Measurements from ENCODE around the gene FADS2. TPM values are rescaled to one million over a fixed set of nuclear protein-coding genes. Genes with fewer than 3 reads are reported as not detected.

Gene FADS2
- total RNA-seq, 2 donors from 2014 or later = 69.1 to 90.1 TPM

DNA sequence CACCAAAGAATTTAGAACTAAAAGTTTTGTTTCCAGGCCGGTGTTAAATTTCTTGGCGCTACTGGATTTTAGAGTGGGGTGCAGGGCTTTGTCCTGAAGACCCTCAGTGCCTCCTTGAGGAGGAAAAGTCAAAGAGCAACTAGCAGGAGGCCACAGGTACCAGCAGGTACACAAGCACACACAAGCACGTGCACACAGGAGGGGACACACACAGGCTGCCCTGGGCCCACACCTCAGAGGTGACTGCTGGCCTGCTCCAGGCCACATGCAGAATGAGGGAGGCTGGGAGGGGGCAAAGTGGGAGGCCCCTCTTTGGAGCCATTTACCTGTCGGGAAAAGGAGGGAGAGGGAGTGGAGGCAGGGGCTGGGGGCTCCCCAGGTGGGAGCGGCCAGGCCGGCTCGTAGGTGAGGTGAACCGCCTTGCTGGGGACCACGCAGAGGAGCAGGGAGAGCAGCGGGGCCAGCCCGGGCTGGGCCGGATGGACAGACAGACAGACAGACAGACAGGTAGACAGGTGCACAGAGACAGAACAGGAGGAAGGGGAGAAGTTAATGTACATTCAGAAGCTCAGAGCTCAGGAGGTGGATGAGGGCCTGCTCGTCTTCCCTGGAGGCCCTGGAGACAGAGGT is 77.1 kb downstream of the FADS2 start:
- Mint-ChIP-seq H3K4me1 (ENCODE audit: low read depth in 2 of 2) (peaks cover 0 to 4% of the 10 kb centered on the region in 2 donors), H3K9me3 (no peaks in the 10 kb centered on the region), H3K36me3 (no peaks in the 10 kb centered on the region), H3K4me3 (no peak overlapping the region), H3K27me3 (no peaks in the 10 kb centered on the region), H3K27ac (no peak overlapping the region)
- ATAC-seq = no peak
- DNase-seq (ENCODE audit: low spot score) = no peak

DNA sequence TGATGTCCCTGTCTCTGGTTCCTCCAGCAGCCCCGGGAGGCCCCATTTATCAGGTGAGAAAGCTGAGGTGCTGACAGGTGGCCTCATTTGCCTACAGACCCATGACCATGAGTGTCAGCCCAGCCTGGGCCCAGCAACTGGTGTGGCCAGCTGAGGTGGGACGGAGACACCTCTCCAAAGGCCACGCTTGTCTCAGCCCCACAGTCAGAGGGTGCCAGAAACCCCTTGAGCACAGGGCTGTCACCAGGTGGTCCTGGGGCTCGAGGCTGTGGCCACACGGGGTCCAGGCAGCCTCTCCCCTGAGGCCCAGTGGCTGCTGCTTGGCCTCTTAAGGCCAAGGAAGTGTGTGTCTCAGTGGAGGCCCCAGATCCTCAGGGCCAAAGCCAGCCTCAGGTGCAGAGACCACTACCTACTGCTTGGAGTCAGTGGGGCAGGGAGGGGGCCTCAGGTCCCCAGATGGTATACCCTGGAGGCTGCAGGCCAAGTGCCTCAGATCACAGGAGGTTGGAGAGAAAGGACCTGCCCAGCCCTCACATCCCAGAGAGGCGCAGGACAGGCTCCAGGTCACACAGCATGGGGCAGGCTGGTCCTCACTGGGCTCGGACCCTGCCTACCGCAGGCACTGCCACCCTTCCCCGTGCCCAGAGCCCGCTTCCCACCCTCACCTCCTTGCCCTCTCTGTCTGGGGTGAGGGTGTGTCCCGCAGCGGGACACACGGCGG is 77.9 kb downstream of the FADS2 start:
- no peaks in the 10 kb centered on the region for H3K36me3 Mint-ChIP-seq
- no peaks in the 10 kb centered on the region for H3K9me3 Mint-ChIP-seq
- H3K27ac Mint-ChIP-seq = no peak overlapping the region
- DNase-seq (ENCODE audit: low spot score) (no peak), ATAC-seq (no peak)
- no peak overlapping the region for H3K4me3 Mint-ChIP-seq
- H3K27me3 Mint-ChIP-seq = no peaks in the 10 kb centered on the region
- H3K4me1 Mint-ChIP-seq (ENCODE audit: low read depth in 2 of 2) = peaks cover 0 to 4% of the 10 kb centered on the region in 2 donors

DNA sequence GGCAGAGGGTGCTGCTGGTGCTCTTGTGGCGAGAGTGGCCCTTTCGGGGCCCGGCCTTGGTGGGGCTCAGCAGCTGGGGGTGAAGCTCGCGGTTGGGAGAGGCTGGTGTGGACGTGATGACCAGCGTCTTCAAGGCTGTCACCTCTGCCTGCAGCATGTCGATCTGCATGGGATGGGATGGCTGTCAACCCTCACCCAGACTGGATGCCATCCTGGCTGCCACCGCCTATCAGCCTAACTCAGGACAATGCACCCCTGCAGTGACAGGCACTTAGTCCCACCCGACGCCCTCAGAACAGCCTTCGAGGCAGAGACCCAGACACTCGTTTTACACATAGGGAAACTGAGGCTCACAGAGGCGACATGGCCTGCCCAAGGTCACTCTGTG is 78.4 kb downstream of the FADS2 start:
- DNase-seq (ENCODE audit: low spot score) = no peak
- Mint-ChIP-seq H3K27ac (no peak overlapping the region), H3K4me3 (no peak overlapping the region), H3K27me3 (no peaks in the 10 kb centered on the region), H3K4me1 (ENCODE audit: low read depth in 2 of 2) (peaks cover 0 to 4% of the 10 kb centered on the region in 2 donors), H3K36me3 (no peaks in the 10 kb centered on the region), H3K9me3 (no peaks in the 10 kb centered on the region)
- ATAC-seq = no peak

DNA sequence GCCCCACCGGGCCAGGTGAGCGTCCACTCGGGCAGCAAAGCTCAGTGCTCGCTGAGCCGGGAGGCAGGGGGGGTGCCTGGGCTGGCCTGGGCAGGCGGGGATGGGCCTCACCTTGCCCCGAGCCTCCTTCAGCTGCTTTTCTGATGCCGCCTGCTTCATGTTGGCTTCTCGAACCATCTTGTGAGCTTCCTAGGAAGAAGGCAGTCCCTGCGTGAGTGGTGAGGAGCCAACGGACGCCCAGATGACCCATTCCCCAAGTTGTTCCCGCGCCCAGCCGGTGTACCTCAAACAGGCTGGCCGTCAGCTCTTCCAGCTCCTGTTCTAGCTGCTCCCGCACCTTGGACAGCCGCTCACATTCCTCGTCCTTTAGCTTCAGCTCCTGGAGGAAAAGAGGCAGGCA is 79.2 kb downstream of the FADS2 start:
- Mint-ChIP-seq H3K4me3 (no peak overlapping the region), H3K36me3 (no peaks in the 10 kb centered on the region), H3K27ac (no peak overlapping the region), H3K4me1 (ENCODE audit: low read depth in 2 of 2) (peaks cover 0 to 4% of the 10 kb centered on the region in 2 donors), H3K9me3 (no peaks in the 10 kb centered on the region), H3K27me3 (peaks cover 0 to under 1% of the 10 kb centered on the region in 2 donors)
- DNase-seq (ENCODE audit: low spot score) = no peak
- ATAC-seq = no peak

DNA sequence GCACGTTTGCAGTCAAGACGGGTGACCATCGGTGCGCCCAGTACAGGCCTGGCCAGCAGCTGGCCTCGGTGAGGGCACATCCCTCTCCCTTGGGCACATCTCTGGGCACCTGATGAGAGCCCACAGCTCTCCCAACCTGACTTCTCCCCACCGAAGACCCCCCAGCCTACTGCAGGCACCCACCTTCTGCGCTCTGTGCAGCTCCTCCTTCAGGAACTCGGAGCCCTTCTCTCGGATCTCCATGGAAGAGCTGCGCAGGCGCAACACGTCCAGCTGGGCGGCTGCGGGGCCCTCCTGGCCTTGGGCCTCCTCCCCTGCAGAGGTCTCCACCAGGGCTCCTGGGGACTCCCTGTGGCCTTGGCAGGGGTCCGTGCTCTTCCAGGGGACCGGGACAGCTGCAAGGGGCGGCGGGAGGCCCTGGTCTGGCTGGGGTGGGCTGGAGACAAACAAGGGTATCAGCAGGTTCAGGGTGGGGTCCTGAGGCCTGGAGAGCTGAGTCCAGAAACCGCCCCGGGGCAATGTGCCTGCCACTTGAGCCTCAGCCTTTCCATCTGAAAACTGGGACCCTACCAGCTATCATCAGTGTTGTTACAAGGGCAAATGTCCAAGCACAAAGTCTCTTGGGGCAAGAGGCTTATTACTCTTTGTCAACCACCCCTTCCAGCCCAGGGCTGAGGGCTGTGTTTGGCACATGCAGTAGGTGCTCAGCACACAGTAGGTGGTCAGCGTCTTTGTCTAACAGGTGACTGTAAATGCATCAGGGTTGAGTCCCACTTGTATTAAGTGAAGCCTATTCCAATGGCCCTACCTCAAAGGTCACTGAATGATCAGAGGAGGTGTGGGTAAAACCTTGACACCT is 80.0 kb downstream of the FADS2 start:
- no peak for ATAC-seq
- Mint-ChIP-seq H3K27me3 (peaks cover 0 to 8% of the 10 kb centered on the region in 2 donors), H3K4me1 (ENCODE audit: low read depth in 2 of 2) (peaks cover 0 to 4% of the 10 kb centered on the region in 2 donors), H3K9me3 (no peaks in the 10 kb centered on the region), H3K27ac (no peak overlapping the region), H3K4me3 (no peak overlapping the region), H3K36me3 (no peaks in the 10 kb centered on the region)
- no peak for DNase-seq (ENCODE audit: low spot score)

DNA sequence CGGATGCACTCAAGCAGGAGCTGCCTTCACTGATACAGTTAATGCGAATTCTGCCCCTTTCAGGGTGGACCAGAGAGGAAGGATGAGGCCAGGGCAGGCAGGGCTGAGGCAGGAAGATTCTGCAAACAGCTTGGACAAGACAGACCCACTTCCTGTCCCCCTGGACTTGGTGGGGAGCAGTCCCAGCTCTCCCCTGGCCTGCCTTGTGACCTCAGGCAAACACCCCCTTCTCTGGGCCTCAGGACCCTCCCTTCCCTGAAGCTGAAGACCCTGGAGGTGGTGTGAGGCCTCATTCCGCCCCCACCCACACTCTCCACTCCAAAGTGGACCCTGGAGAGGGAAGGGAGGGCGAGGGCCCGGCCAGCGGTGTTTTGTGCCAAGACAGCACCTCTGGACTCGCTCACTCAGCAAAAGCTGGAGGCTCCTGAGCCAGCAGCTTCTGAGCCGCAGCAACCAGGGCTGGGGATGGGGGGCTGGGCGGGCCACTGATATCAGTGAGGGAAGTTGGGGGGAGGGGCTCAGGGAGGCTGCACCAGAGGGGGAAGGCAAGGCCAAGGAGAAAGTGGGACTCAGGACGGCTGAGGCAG is 80.7 kb downstream of the FADS2 start:
- ATAC-seq (no peak), DNase-seq (ENCODE audit: low spot score) (no peak)
- Mint-ChIP-seq H3K27ac (no peak overlapping the region), H3K4me1 (ENCODE audit: low read depth in 2 of 2) (peaks cover 0 to 3% of the 10 kb centered on the region in 2 donors), H3K9me3 (no peaks in the 10 kb centered on the region), H3K4me3 (no peak overlapping the region), H3K27me3 (peaks cover 0 to 12% of the 10 kb centered on the region in 2 donors), H3K36me3 (no peaks in the 10 kb centered on the region)

DNA sequence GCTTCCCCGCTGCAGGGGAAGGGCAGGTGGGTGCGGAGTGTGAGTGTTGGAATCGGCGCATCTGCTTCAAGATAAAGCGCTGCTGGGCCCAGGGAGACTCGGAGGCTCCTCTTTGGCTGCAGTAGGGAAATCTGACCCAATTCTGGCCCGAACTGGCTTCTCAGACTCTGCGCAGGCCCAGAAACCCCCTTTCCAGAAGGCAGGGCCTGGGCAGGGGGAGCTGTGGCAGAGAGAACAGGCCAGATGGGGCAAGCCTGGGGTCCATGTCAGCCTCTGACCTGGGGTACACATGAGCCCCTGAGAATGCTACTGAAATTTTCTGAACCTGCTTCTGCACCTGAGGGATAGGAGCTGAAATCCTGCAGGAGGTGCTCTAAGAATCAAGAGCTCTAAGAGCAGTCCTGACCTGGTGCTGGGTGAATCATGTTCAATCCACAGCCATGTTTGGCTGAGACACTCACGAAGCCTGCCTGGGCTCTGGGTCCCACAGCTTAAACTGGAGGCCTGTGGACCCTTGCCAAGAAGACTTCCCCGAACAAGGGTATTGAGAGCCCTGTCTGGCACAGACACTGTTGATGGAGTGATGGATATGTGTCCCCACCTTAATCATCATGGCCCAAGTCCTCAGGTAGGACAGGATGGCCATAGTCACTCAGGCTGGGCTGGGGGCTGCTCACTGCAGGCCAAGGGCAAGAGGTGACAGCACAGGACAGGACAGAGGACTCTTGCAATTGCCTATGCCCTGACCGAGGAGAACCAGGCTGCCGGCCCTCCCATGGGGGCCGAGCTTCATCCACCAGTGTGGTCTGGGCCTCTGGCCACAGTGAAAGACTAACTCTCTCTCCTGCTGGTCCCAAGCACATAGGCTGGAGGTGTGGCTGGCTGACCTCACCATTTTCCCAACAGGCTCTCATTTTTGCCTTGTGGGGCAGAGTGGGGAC is 82.4 kb downstream of the FADS2 start:
- DNase-seq (ENCODE audit: low spot score) = no peak
- H3K36me3 Mint-ChIP-seq = no peaks in the 10 kb centered on the region
- ATAC-seq = no peak

DNA sequence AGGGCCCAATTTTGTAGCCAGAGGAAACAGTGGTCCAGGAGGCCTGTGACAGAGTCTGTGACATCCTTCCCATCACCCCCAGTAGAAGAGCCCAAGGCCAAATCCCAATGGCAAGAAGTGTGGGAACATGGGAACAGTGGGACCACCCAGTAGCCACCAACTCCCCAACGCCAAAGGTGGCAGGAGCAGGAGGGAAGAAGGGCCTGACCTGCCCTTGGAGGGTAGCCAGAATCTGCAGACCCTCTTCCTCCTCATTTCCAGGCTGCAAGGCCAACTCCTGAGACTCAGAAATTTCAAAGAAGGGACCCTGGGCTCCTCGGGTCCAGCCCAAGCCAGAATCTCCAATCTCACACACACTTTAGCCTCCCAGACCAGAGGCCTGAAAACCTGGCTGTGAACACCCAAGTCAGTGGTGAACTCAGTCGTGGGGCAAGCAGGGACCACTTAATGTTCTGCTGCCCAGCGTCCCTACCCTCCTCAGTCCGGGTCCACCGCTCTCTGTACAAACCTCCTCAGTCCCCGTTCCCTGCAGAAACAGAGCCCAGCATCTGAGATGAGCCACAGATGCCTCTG is 83.1 kb downstream of the FADS2 start:
- Mint-ChIP-seq H3K36me3 (no peaks in the 10 kb centered on the region), H3K27ac (no peak overlapping the region), H3K27me3 (peaks cover 0 to 26% of the 10 kb centered on the region in 2 donors), H3K4me3 (no peak overlapping the region), H3K9me3 (no peaks in the 10 kb centered on the region), H3K4me1 (ENCODE audit: low read depth in 2 of 2) (no peaks in the 10 kb centered on the region)
- no peak for ATAC-seq
- no peak for DNase-seq (ENCODE audit: low spot score)

More for the DNA sequence above, 82.4 kb downstream of the FADS2 start:
- no peak overlapping the region for H3K27ac Mint-ChIP-seq
- H3K9me3 Mint-ChIP-seq = no peaks in the 10 kb centered on the region
- no peak overlapping the region for H3K4me3 Mint-ChIP-seq
- H3K4me1 Mint-ChIP-seq (ENCODE audit: low read depth in 2 of 2) = no peaks in the 10 kb centered on the region
- H3K27me3 Mint-ChIP-seq = peaks cover 0 to 24% of the 10 kb centered on the region in 2 donors

DNA sequence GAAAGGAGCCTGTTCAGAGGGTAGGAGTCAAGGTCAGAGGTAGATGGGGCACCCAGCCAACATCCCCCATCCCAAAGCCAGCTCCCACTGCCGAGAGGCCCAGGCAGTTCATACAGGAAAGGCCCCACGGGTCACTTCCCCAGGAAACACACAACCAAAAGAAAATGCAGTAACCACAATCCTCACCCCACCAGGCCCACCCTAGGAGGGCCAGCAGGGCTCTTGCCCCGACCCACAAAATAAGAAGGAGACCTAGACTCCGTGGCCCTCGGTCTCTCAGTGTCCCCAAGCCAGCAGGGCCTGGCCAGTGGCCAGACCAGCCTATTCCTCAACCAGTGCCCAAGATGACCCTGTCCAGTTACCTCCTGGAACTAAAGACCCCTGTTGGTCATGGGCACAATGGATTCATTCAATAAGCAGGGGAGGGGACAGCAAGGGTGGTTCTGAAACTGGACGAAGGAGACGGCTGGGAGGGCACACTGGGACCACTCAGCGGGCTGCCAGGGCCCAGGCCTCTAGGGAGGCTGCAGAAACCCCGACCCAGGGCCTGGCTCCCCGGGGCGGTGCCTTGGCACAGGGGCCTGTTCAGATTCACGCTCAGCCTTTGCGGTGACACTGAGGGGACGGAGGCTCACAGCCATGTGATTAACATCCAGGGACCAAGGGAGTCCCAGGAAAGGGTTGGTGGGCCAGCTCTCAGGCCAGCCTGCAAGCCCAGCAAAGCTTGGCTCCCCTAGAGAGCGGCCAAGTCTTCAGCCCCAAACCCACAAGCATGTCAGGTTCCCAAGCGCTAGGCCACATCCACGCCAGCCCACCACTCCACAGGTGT is 83.8 kb downstream of the FADS2 start:
- Mint-ChIP-seq H3K27ac (no peak overlapping the region), H3K36me3 (no peaks in the 10 kb centered on the region), H3K4me1 (ENCODE audit: low read depth in 2 of 2) (no peaks in the 10 kb centered on the region), H3K4me3 (no peak overlapping the region), H3K27me3 (peaks cover 0 to 30% of the 10 kb centered on the region in 2 donors), H3K9me3 (no peaks in the 10 kb centered on the region)
- peak; percentile 46 for DNase-seq (ENCODE audit: low spot score)
- no peak for ATAC-seq

DNA sequence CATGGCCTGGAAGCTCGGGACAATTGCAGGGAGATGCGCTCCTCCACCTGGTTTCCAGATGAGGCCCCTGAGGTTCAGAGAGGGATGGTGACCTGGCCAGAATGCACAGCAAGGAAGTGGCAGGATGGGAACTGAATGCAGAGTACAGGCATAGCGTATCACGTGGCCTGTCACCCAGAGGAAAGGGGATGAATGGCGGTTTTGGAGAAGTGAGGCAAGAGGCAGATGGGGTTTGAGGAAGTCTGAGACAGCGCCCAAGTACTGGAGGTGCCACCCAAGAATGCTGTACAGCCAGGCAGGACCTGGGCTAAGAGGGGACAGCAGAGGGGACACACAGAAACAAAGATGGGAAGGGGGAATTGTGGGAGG is 84.4 kb downstream of the FADS2 start:
- H3K27me3 Mint-ChIP-seq = peaks cover under 1 to 30% of the 10 kb centered on the region in 2 donors
- no peak overlapping the region for H3K27ac Mint-ChIP-seq
- no peaks in the 10 kb centered on the region for H3K9me3 Mint-ChIP-seq
- H3K36me3 Mint-ChIP-seq = no peaks in the 10 kb centered on the region
- ATAC-seq (no peak), DNase-seq (ENCODE audit: low spot score) (peak; percentile 10)
- H3K4me3 Mint-ChIP-seq = no peak overlapping the region
- peaks cover 0 to under 1% of the 10 kb centered on the region in 2 donors for H3K4me1 Mint-ChIP-seq (ENCODE audit: low read depth in 2 of 2)

DNA sequence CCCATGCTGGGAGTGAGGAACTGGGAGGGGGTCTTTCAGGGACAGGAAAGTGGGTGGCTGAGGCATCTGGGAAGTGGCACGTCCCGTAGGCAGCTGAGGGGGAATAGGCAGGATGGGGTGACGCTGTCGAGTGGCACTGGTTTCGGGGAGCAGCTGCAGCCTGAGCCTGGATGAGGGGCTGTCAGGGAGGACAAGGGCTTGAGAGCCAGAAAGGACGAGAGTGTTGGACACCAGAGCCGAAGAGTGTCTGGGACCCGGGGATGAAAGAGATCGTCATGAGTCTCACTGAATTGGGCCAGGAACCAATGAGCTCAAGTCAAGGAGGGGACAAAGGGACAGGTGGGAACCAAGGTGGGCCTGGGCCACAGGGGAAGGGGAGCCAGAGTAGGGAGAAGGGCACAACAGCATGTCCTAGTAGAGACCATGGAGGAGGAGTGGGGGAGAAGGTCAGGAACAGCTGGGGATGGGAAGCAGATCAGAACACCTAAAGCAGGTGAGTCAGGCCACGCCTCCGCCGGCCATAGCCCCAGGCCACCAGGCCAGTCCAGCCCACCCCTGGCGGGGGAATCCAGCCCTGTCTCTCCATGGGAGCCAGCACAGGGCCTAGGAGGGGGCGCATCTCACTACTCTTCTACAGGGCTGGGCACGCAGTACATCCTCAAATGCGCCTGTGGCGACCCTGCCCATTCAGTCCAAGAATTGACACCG is 85.0 kb downstream of the FADS2 start:
- DNase-seq (ENCODE audit: low spot score) (peak; percentile 35), ATAC-seq (no peak)
- Mint-ChIP-seq H3K36me3 (no peaks in the 10 kb centered on the region), H3K27ac (no peak overlapping the region), H3K9me3 (no peaks in the 10 kb centered on the region), H3K4me1 (ENCODE audit: low read depth in 2 of 2) (peaks cover 0 to 6% of the 10 kb centered on the region in 2 donors), H3K27me3 (peaks cover 6 to 36% of the 10 kb centered on the region in 2 donors), H3K4me3 (no peak overlapping the region)

All from natural killer cell treated with Interleukin-12 subunit alpha and Interleukin-12 subunit beta and Interleukin-15 and Interleukin-18, amount 100 ng/mL, for 72 hours (primary cell).